ENCODE measurements around the gene C14orf132. TPM values are rescaled to one million over a fixed set of nuclear protein-coding genes. Genes with fewer than 3 reads are reported as not detected.

The C14orf132 gene
- polyA plus RNA-seq, 1 donor (not counting 4 experiments of a cell fraction or from before 2014, with no cell fraction given), result 1.3 TPM

- Histone ChIP-seq H3K27ac (ENCODE audit: control insufficient read depth, insufficient read depth, low read length) (no peak overlapping the region), H3K9me1 (ENCODE audit: control insufficient read depth, extremely low read depth, insufficient read depth, low read length) (no peaks in the 10 kb centered on the region), H2AFZ (ENCODE audit: control insufficient read depth, low read length) (no peak overlapping the region), H3K79me2 (ENCODE audit: control insufficient read depth, insufficient read depth, low read length) (no peaks in the 10 kb centered on the region), H3K9ac (ENCODE audit: control insufficient read depth, extremely low read depth, insufficient read depth, low read length) (no peak overlapping the region), H3K36me3 (ENCODE audit: control insufficient read depth in 2 of 2, extremely low read depth in 1 of 2, insufficient read depth in 2 of 2, low read length in 2 of 2) (no peaks in the 10 kb centered on the region), H3K4me1 (ENCODE audit: control insufficient read depth, extremely low read depth, insufficient read depth, low read length) (peaks cover 23% of the 10 kb centered on the region), H3K9me3 (ENCODE audit: control insufficient read depth, low read depth, low read length) (no peaks in the 10 kb centered on the region), H3K27me3 (ENCODE audit: control insufficient read depth, extremely low read depth, insufficient read depth, low read length) (peaks cover 3% of the 10 kb centered on the region), H3K4me2 (ENCODE audit: control insufficient read depth, extremely low read depth, insufficient read depth, low read depth, low read length) (no peak overlapping the region), H4K20me1 (ENCODE audit: control insufficient read depth, extremely low read depth, insufficient read depth, low read length) (no peaks in the 10 kb centered on the region), H3K4me3 (ENCODE audit: control insufficient read depth in 2 of 3, extremely low read depth in 1 of 3, insufficient read depth in 2 of 3, low read depth in 1 of 3, low read length in 3 of 3) (no peak overlapping the region)
- DNase-seq (ENCODE audit: low read depth, low spot score), result no peak
- FAIRE-seq, result no peak
- TF ChIP-seq, protein P1, sequence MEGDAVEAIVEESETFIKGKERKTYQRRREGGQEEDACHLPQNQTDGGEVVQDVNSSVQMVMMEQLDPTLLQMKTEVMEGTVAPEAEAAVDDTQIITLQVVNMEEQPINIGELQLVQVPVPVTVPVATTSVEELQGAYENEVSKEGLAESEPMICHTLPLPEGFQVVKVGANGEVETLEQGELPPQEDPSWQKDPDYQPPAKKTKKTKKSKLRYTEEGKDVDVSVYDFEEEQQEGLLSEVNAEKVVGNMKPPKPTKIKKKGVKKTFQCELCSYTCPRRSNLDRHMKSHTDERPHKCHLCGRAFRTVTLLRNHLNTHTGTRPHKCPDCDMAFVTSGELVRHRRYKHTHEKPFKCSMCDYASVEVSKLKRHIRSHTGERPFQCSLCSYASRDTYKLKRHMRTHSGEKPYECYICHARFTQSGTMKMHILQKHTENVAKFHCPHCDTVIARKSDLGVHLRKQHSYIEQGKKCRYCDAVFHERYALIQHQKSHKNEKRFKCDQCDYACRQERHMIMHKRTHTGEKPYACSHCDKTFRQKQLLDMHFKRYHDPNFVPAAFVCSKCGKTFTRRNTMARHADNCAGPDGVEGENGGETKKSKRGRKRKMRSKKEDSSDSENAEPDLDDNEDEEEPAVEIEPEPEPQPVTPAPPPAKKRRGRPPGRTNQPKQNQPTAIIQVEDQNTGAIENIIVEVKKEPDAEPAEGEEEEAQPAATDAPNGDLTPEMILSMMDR (optimal IDR thresholded peaks at IDR 0.05 in 1 of 3, IDR thresholded peaks at IDR 0.05 in 1 of 3, conservative IDR thresholded peaks at IDR 0.05 in 1 of 3; ENCODE audit: extremely low read depth in 1 of 3, insufficient read depth in 2 of 3, low read length in 3 of 3), result no peak
- no peak for TF ChIP-seq EZH2 (IDR thresholded peaks at IDR 0.05; ENCODE audit: low read length)
- dilution Hi-C loops (cut with MboI; ENCODE audit: extremely low pct_ligation_motif_present, low sequenced_read_pairs), result no loop called here
These were observed 43.5 kb downstream of the C14orf132 start for GRCh38 chr14:96082420-96083300.

GRCh38 chr14:96083667-96084320, 44.6 kb downstream of the C14orf132 start:
- dilution Hi-C loops (cut with MboI; ENCODE audit: extremely low pct_ligation_motif_present, low sequenced_read_pairs), result no loop called here
- no peak overlapping the region for H3K4me3 ChIP-seq (ENCODE audit: control insufficient read depth in 2 of 3, extremely low read depth in 1 of 3, insufficient read depth in 2 of 3, low read depth in 1 of 3, low read length in 3 of 3)
- no peaks in the 10 kb centered on the region for H3K9me1 ChIP-seq (ENCODE audit: control insufficient read depth, extremely low read depth, insufficient read depth, low read length)
- FAIRE-seq (peak; percentile 76), DNase-seq (ENCODE audit: low read depth, low spot score) (no peak)
- H3K9ac ChIP-seq (ENCODE audit: control insufficient read depth, extremely low read depth, insufficient read depth, low read length), result no peak overlapping the region
- peaks cover 13% of the 10 kb centered on the region for H3K4me1 ChIP-seq (ENCODE audit: control insufficient read depth, extremely low read depth, insufficient read depth, low read length)
- H3K27ac ChIP-seq (ENCODE audit: control insufficient read depth, insufficient read depth, low read length), result no peak overlapping the region
- no peak overlapping the region for H3K4me2 ChIP-seq (ENCODE audit: control insufficient read depth, extremely low read depth, insufficient read depth, low read depth, low read length)
- H2AFZ ChIP-seq (ENCODE audit: control insufficient read depth, low read length), result no peak overlapping the region
- TF ChIP-seq EZH2 (IDR thresholded peaks at IDR 0.05; ENCODE audit: low read length), result no peak
- TF ChIP-seq, protein P1 (optimal IDR thresholded peaks at IDR 0.05 in 1 of 3, IDR thresholded peaks at IDR 0.05 in 1 of 3, conservative IDR thresholded peaks at IDR 0.05 in 1 of 3; ENCODE audit: extremely low read depth in 1 of 3, insufficient read depth in 2 of 3, low read length in 3 of 3), result no peak
- H4K20me1 ChIP-seq (ENCODE audit: control insufficient read depth, extremely low read depth, insufficient read depth, low read length), result no peaks in the 10 kb centered on the region
- no peaks in the 10 kb centered on the region for H3K36me3 ChIP-seq (ENCODE audit: control insufficient read depth in 2 of 2, extremely low read depth in 1 of 2, insufficient read depth in 2 of 2, low read length in 2 of 2)
- H3K79me2 ChIP-seq (ENCODE audit: control insufficient read depth, insufficient read depth, low read length), result no peaks in the 10 kb centered on the region
- H3K9me3 ChIP-seq (ENCODE audit: control insufficient read depth, low read depth, low read length), result no peaks in the 10 kb centered on the region
- H3K27me3 ChIP-seq (ENCODE audit: control insufficient read depth, extremely low read depth, insufficient read depth, low read length), result peaks cover 6% of the 10 kb centered on the region

All from keratinocyte (primary cell).